NCI-H82 (cell line): Measurements from ENCODE around the gene ERICH4.
A peak's percentile ranks its signal among the peaks of the same experiment; 100 is the strongest.
"Not testable (repeated sequence)": the region's sequence is repeated elsewhere in the genome, so short reads cannot be mapped to it uniquely, and the experiment has no call there.

ENCODE experiments used
- DNase-seq: peaks from one replicate; lab custom pipeline; 2025; lab: John Stamatoyannopoulos, UW

Gene ERICH4

GRCh38 chr19:41478875-41479756, 36.2 kb downstream of the ERICH4 start:
- DNase-seq: no peak

- peak; percentile 19 for DNase-seq
These were observed 36.8 kb downstream of the ERICH4 start for GRCh38 chr19:41479757-41480191.

DNA sequence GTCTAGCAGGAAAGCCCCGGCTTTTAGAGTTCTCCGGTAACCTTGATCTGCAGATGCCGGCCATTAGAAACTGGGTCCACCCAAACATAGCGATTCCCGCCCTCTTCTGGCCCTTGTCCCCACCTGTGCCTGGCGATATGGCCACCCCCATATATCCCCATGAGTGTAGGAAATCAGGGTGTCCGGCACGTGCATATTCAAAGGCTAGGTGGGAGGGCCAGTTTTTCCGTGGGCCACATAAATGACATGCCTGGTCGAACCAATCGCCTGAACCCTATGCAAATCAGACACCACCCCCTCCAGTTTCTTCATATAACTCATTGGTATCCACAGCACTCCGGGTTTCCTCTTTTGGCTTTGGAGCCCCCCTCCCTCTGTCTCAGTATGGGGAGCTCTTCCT, 37.4 kb downstream of the ERICH4 start:
- DNase-seq: peak; percentile 4

DNA sequence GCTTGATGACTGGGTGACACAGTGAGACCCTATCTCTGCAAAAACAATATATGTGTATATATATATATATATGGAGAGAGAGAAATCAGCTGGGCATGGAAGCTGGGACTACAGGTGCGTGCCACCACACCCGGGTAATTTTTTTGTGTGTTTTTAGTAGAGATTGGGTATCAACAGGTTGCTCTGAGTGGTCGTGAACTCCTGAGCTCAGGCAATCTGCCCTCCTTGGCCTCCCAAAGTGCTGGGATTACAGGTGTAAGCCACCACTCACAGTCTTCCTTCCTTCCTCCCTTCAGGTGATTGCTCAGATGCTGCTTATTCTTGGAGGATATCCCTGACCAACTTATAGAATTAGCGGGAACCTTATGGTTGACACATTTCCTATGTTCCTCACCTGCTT, 41.9 kb downstream of the ERICH4 start:
- DNase-seq: no peak

- not testable (repeated sequence) for DNase-seq
These were observed 44.0 kb downstream of the ERICH4 start for GRCh38 chr19:41486953-41487352.

DNA sequence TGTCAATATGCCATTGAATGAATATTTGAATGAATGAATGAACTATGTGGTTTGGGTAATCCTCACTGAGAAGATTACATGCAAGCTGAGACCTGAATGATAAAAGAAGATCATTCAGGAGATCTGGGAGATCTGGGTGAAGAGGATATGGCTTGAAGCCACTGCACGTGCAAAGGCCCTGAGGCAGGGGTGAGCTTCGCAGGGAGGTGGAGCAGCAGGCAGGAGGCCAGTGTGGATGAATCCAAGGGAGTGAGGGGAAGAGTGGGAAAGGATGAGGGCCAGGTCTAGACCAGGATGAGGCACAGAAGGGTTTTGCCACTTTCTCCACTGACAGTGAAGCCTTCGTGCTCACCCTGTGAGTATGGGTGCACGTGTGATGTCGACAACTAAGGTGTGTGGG, 49.9 kb downstream of the ERICH4 start:
- no peak for DNase-seq
